GM21381 (cell line): ENCODE measurements around the gene NEU2.
"Not testable (repeated sequence)": the region's sequence is repeated elsewhere in the genome, so short reads cannot be mapped to it uniquely, and the experiment has no call there.

Source experiments
- ATAC-seq: cut with Tn5 transposase; IDR thresholded peaks from one replicate; pipeline ENCODE4 v1.9.1; 2021; ENCODE audit warnings: mild to moderate bottlenecking, moderate library complexity; ENCODE audit not compliant: unreplicated experiment

The NEU2 gene

GRCh38 chr2:233053928-233054784, 21.7 kb downstream of the NEU2 start:
- no peak for ATAC-seq

GRCh38 chr2:233055362-233055761, 22.9 kb downstream of the NEU2 start:
- ATAC-seq = no peak

- no peak for ATAC-seq
Observed at GRCh38 chr2:233056961-233057605, 24.6 kb downstream of the NEU2 start.

- ATAC-seq = no peak
Observed at GRCh38 chr2:233058717-233059546, 26.5 kb downstream of the NEU2 start.

- ATAC-seq = no peak
Observed at GRCh38 chr2:233059547-233059796, 27.0 kb downstream of the NEU2 start.

GRCh38 chr2:233059797-233060500, 27.5 kb downstream of the NEU2 start, which contains the start of gene INPP5D:
Gene INPP5D, plus strand, starts transcription at chr2:233060342. Its CDS starts 137 bp downstream, at chr2:233060479.
- peak; percentile 54 for ATAC-seq

DNA sequence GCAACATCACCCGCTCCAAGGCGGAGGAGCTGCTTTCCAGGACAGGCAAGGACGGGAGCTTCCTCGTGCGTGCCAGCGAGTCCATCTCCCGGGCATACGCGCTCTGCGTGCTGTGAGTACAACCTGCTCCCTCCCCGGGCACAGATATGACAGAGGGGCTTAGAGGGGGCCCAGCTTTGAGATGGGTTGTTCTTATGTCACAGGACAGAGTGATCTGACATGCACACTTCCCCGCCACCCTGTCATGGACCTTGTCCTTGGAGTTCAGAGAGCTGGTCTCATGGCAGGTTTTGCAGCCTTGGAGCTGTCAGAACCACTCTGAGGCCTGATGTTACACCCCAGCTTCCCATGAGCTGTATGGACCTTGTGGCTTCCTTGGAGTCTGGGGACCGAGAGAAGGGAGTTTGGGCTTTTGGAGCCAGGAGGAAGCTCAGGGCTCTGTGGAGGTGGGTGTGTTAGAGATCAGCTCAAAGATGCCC, 28.1 kb downstream of the NEU2 start:
- no peak for ATAC-seq

- peak; percentile 17 for ATAC-seq
Observed at GRCh38 chr2:233060980-233061590, 28.6 kb downstream of the NEU2 start.

GRCh38 chr2:233061591-233062450, 29.3 kb downstream of the NEU2 start:
- peak; percentile 22 for ATAC-seq

GRCh38 chr2:233062451-233062850, 30.0 kb downstream of the NEU2 start:
- no peak for ATAC-seq

DNA sequence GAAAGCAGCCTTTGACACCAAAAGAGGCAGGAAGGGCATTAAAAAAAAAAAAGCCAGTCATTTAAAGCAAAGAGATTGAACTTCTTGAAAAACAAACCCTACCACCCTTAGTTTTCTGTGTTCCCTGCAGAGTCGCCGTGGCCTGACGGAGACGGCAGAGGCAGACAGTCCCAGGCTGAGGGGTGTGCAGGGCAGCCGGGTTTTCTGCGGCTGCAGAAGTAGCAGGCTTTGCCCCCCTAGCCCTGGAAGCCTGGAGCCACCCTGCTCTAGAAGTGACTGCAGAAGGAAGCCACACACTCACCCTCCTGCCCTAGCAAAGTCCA, 30.4 kb downstream of the NEU2 start:
- ATAC-seq = no peak

DNA sequence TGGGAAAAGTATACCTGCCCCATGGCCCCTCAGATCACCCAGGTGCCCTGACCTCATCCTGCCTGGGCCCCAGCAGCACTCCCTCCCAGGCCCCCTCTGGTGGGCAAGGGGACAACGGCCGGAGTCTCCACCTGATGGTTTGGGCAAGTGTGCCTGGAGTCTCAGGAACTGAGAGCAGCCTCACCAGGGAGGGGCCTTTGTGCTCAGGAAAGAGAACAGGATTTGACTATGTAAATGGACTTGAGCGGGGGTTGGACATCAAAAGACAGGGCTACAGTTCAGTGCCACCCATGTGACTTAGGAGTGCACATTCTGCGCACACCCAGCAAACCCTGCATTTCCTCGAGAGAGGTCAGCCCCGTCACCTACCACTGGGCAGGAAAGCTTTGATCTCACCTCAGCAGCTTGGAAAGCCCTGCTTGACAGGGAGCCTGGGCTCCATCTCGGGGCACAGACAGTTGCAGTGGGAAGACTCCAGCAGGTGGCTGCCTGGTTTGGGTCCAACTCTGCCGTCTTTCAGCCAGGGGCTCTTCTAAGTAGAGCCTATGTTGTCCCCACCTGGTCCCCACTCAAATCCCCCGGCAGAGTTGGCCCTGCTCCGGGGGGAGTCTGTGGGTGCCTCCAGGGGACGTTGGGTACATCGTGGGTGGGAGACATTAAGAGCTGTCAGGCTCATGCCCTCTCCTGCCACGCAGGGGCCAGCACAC, 30.9 kb downstream of the NEU2 start:
- ATAC-seq = peak; percentile 38

DNA sequence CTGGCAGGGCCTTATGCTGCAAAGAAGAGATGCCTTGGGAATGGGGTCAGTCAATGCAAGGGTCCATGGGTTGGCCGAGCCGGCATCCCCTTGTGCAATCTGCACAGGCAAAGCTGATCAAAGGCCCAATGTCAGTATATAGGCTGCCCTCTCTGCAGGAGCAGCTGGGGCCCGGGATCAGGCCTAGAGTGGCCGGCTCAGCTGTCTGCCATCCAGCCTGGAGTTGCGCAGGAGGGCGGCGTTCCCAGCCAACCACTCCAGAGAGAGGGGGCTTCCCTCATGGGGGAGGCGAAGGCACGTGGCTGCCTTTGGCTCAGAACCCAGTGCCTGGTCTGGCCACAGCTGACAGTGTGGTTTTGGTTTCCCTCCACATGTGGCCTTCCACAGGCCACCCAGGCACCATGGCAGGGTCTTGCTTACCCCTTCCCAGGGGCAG, 31.5 kb downstream of the NEU2 start:
- ATAC-seq = no peak

GRCh38 chr2:233064530-233065199, 32.2 kb downstream of the NEU2 start:
- ATAC-seq = no peak

DNA sequence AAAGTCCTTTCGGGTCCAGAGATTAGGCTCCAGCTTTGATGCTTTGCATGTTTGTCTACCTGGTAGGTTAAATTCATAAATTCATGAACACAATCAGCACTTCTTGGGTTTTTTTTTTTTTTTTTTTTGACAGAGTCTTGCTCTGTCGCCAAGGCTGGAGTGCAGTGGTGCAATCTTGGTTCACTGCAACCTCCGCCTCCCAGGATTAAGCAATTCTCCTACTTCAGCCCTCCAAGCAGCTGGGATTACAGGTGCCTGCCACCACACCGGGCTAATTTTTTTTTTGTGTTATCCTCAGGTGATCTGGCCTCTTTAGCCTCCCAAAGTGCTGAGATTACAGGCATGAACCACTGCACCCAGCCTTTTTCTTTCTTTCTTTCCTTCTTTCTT, 32.7 kb downstream of the NEU2 start:
- not testable (repeated sequence) for ATAC-seq

- ATAC-seq = no peak
Observed at GRCh38 chr2:233065954-233066470, 33.5 kb downstream of the NEU2 start.

DNA sequence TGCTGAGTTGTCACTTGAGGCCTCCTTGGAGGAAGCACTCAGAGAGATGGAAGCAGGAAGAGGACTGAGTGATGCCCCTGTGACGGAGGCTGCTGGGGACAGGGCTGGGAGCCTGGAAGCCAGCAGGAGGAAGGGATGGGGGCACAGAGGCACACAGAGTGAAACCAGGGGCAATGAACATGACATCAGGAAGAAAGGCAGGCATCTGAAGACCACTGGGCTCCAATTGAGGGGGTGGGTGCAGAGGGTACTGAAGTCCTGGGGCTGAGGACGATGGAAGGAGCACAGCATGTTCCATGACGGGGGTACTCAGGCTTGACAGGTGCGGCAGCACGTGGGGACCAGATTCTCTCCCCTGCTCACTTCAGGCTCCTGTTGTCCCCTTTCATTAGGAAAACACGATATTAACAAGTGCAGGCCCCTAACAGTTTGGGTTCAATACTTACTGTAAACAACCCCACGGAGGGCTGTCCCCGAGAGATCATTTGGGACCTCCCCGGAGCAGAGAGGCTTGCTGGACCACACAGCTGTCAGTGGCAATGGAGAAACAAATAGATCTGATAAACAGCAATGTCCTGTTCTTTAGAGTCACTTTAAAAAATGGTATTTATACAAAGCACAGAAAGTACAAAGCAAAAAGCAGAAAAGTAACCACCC, 36.4 kb downstream of the NEU2 start:
- no peak for ATAC-seq

GRCh38 chr2:233072838-233073237, 40.4 kb downstream of the NEU2 start:
- no peak for ATAC-seq
